ENCODE data around the gene LILRB5. TPM values are rescaled to one million over a fixed set of nuclear protein-coding genes. Genes with fewer than 3 reads are reported as not detected.
"Not testable (repeated sequence)": the region's sequence is repeated elsewhere in the genome, so short reads cannot be mapped to it uniquely, and the experiment has no call there.

The LILRB5 gene
- total RNA-seq, 2 donors from 2014 or later = 1.5 TPM; not detected in 1

GRCh38 chr19:54240372-54241336 lies 16.4 kb downstream of the LILRB5 start:
- H3K4me3 ChIP-seq; H3K36me3 ChIP-seq; H3K27me3 ChIP-seq (replicated peaks; ENCODE audit: insufficient read depth); DNase-seq (ENCODE audit: low spot score); intact Hi-C loops (cut with DNase I); H3K4me1 ChIP-seq (replicated peaks); H3K27ac ChIP-seq; H3K9me3 ChIP-seq: not testable (repeated sequence)
- WGBS = 57% methylated on average over 14 of the region's 22 CpGs

- H3K4me3 ChIP-seq; H3K27ac ChIP-seq; H3K9me3 ChIP-seq; H3K4me1 ChIP-seq (replicated peaks); H3K27me3 ChIP-seq (replicated peaks; ENCODE audit: insufficient read depth); H3K36me3 ChIP-seq; intact Hi-C loops (cut with DNase I); DNase-seq (ENCODE audit: low spot score): not testable (repeated sequence)
- 59% methylated on average over 10 of the region's 21 CpGs for WGBS
Measured at GRCh38 chr19:54239491-54240371, 17.3 kb downstream of the LILRB5 start.

GRCh38 chr19:54233941-54234340 lies 23.1 kb downstream of the LILRB5 start:
- no peaks in the 10 kb centered on the region for H3K4me1 ChIP-seq (replicated peaks)
- no peak for TF ChIP-seq CTCF (IDR thresholded peaks at IDR 0.05)
- TF ChIP-seq POLR2A (IDR thresholded peaks at IDR 0.05) = no peak
- TF ChIP-seq POLR2AphosphoS5 (IDR thresholded peaks at IDR 0.05) = no peak
- no peaks in the 10 kb centered on the region for H3K27me3 ChIP-seq (replicated peaks; ENCODE audit: insufficient read depth)
- 86% methylated on average over 5 of the region's 5 CpGs for WGBS
- no peak for DNase-seq (ENCODE audit: low spot score)
- no peaks in the 10 kb centered on the region for H3K36me3 ChIP-seq
- intact Hi-C loops (cut with DNase I) = loop anchor here (5.0 kb wide), 1 partner anchor 67 kb away; no protein-coding TSS in a partner anchor
- H3K27ac ChIP-seq = no peak overlapping the region
- no peak overlapping the region for H3K4me3 ChIP-seq
- H3K9me3 ChIP-seq = no peaks in the 10 kb centered on the region

- 17% methylated on average over 21 of the region's 21 CpGs for WGBS
- H3K27ac ChIP-seq = no peak overlapping the region
- H3K9me3 ChIP-seq = no peaks in the 10 kb centered on the region
- H3K36me3 ChIP-seq = no peaks in the 10 kb centered on the region
- intact Hi-C loops (cut with DNase I) = loop anchor here (5.0 kb wide), 1 partner anchor 64 kb away; no protein-coding TSS in a partner anchor
- TF ChIP-seq CTCF (IDR thresholded peaks at IDR 0.05) = peak; percentile 53 to 90 (median 82)
- TF ChIP-seq POLR2AphosphoS5 (IDR thresholded peaks at IDR 0.05) = peak; percentile 64
- no peak for TF ChIP-seq POLR2A (IDR thresholded peaks at IDR 0.05)
- peak; percentile 79 for DNase-seq (ENCODE audit: low spot score)
- H3K4me3 ChIP-seq = no peak overlapping the region
- no peaks in the 10 kb centered on the region for H3K4me1 ChIP-seq (replicated peaks)
- H3K27me3 ChIP-seq (replicated peaks; ENCODE audit: insufficient read depth) = no peaks in the 10 kb centered on the region
Measured at GRCh38 chr19:54231077-54231931, 25.8 kb downstream of the LILRB5 start.

- WGBS = 88% methylated on average over 7 of the region's 7 CpGs
- TF ChIP-seq CTCF (IDR thresholded peaks at IDR 0.05) (no peak), POLR2A (IDR thresholded peaks at IDR 0.05) (no peak), POLR2AphosphoS5 (IDR thresholded peaks at IDR 0.05) (no peak)
- DNase-seq (ENCODE audit: low spot score) = no peak
- H3K27ac ChIP-seq = no peak overlapping the region
- H3K4me3 ChIP-seq = no peak overlapping the region
- H3K27me3 ChIP-seq (replicated peaks; ENCODE audit: insufficient read depth) = no peaks in the 10 kb centered on the region
- H3K9me3 ChIP-seq = no peaks in the 10 kb centered on the region
- no peaks in the 10 kb centered on the region for H3K36me3 ChIP-seq
- intact Hi-C loops (cut with DNase I) = loop anchor here (5.0 kb wide), 1 partner anchor 63 kb away; no protein-coding TSS in a partner anchor
- no peaks in the 10 kb centered on the region for H3K4me1 ChIP-seq (replicated peaks)
Measured at GRCh38 chr19:54230031-54230430, 27.0 kb downstream of the LILRB5 start.
